Suprapubic skin (tissue), 4 donors: ENCODE measurements around the gene PRTFDC1.

Experiments used
- POLR2A ChIP-seq, 2 donors: fragments of 450-650 bp; IDR thresholded peaks; one replicate each; pipeline ENCODE4 v1.6.1; 2017; ENCODE audit warnings: antibody characterized with exemption in 2 of 2, mild to moderate bottlenecking in 2 of 2, moderate library complexity in 2 of 2
- POLR2AphosphoS5 ChIP-seq, 3 donors: sonication (generic); formaldehyde crosslinking; IDR thresholded peaks; one replicate each; pipeline ENCODE4 v1.6.1; 2017; ENCODE audit warnings: antibody characterized with exemption in 3 of 3

GRCh38 chr10:24866604-24867583 lies 85.5 kb downstream of the PRTFDC1 start:
- TF ChIP-seq POLR2AphosphoS5 (IDR thresholded peaks at IDR 0.05) (no peak), POLR2A (IDR thresholded peaks at IDR 0.05) (no peak)
